ENCODE measurements around the gene LAMC1.

Gene LAMC1

DNA sequence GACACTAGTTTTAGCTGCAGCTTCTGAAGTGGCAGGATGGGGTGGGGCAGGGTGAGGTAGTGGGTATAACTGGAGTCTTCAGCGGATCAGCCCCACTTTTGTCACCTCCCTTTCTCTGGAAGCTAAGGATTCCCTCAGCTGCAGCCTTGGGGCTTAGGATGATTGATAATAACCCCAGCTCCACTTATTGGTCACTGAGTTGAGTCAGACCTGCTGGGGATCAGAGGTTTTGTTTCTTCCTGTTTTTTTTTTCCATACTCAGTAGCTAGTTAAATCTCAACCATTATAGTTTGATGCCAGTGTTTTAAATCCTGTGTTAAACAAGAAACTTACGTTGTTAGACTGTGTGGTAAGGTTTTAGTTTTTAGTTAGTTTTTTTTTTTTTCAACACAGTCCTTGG lies 57.2 kb downstream of the LAMC1 start:
- no peak for DNase-seq

DNA sequence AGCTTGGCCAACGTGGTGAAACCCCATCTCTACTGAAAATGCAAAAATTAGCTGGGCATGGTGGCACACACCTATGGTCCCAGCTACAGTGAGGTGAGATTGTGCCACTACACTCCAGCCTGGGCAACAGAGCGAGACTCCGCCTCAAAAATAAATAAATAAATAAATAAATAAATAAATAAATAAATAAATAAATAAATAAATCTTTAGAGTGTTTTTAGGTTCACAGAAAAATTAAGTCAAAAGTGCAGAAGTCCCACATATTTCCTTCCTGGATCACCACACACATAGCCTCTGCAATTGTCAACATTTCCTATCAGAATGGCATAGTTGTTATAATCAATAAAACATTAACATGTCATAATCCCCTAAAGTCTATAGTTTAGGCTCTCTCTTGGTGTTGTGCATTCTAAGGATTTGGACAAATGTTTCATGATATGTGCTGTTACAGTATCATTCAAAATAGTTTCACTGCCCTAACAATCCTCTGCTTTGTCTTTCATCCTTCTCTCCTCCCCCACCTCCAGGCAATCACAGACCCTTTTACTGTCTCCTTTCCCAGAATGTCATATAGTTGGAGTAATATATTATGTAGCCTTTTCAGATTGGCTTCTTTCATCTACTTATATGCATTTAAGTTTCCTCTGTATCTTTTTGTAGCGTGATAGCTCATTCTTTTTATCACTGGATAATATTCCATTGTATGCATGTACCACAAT lies 58.3 kb downstream of the LAMC1 start:
- DNase-seq = no peak

DNA sequence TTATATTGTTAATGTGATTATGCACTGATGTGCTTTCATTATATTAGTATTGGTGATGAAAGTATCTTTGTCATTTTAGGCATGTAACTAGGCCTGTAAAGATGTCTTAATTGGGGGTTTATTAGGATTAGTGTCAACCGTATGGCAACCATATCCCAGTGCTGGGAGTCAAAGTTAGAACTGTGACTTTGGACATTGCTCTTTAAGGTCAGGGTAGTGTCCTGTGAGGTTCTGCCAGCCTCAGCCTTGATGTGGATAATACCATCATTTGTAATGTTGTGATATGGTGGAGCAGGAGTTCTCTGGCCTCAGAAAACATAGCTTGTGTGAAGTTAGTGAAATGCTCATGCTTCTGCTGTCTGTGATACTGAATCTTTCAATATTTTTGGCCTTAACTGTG lies 59.4 kb downstream of the LAMC1 start:
- no peak for DNase-seq

DNA sequence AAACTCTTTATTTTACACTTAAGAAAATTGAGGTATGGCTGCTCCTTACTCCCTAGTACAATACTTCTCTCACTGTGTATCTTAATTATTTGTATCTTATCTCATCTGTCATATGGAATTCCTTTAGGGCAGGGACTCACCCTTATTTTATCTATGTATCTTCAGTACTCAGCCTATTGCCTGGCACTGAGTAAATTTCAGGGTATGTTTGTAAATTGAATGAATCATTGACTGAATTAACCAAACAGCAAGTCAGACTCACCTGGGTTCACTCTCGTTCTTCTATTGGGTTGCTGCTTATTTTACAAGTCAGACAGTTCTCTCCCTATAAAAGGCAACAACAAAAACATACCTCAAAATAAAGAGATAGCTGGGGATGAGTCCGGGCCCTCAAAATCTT lies 63.8 kb downstream of the LAMC1 start:
- no peak for DNase-seq

DNA sequence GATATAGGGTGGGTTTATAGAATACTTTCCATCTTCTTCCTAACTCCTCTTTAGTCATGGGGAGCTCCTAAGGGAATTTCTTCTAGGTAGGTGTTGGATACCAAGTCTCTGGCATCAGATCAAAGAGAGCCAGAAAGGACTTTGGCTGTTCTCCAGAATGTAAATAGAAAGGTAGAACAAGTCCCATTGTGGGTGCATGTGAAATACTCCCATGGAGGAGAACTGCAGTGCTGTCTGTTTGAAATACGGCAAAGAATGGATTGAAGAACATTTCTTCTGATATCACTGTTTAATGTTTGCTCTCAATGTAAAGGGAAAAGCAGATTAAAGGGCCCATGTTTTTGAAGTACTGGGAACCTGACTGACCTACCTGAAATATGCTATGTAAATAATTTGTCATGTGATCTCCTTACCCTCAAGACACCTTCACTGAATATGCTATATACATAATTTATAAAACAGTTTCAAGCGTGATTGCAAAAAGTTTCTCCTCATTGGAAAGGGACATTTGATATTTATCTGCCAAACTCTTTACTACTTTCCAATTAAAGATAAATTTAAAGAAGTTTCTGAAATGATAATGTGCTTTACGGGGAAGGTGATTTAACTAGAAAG lies 65.9 kb downstream of the LAMC1 start:
- peak in 1 of 2 experiments; percentile 57 for DNase-seq

DNA sequence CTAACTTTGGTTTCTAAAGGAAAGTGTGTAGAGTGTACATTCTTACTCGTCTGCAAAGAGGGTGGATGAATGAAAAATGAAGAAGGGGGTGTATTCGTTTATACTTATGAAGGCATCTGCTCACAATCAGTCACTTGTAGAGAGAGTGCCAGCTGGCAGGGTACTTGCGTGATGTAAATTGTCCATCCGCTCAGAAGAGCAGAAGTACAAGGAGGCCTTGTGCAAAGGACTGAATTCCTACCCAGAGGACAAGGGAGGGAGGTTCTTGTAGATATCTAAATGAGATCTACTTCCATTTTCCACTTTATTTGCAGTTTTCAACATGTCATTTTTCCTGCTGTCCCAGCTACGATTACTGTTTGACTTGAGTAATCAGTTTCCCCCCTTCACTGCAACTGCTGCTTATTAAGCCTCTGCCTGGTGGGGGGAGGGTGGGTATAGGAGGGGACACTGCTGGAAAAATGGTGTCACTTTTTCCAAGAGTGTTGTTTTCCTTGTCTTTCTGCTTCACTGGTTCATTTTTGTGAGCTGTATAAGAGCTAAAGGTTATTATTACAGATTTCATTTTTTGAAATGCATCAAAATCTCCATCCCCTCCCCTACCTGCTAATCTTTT lies 67.3 kb downstream of the LAMC1 start:
- peak in 1 of 2 experiments; percentile 21 for DNase-seq

DNA sequence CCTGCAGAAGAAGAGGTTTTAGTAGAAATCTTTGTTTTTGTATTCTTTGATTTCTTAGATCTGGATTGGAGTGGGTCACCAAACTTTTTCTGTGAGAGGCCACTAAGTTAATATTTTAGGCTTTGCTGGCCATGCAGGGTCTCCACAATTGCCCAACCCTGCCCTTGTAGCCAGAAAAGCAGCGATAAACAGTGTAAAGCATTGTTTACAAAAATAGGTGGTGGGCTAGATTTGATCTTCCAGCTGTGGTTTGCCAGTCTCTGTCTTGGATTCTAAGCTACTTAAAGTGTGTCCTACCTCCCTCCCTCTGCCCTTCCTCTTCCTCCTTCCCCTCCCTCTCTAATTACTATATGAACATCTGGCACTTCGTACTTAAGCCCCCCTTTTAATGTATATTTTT lies 68.0 kb downstream of the LAMC1 start:
- DNase-seq = no peak

DNA sequence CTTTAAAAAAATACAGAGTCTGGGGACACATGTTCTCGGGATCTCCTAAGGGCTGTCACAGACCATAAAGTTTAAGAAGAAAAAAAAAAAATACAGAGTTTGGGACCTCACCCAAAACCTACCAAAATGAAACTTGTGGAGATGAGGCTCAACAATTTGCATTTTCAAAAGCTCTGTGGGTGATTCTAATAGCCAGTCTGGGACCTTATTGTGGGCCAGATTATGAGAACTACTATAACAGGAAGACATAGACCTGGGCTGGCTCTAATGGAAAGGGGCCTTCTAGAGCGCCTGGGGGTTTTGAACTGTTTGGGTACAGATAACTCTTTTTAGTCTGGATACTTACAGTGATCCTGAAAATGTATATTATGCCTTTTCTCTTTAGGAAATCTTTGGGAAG lies 69.1 kb downstream of the LAMC1 start:
- DNase-seq = no peak

DNA sequence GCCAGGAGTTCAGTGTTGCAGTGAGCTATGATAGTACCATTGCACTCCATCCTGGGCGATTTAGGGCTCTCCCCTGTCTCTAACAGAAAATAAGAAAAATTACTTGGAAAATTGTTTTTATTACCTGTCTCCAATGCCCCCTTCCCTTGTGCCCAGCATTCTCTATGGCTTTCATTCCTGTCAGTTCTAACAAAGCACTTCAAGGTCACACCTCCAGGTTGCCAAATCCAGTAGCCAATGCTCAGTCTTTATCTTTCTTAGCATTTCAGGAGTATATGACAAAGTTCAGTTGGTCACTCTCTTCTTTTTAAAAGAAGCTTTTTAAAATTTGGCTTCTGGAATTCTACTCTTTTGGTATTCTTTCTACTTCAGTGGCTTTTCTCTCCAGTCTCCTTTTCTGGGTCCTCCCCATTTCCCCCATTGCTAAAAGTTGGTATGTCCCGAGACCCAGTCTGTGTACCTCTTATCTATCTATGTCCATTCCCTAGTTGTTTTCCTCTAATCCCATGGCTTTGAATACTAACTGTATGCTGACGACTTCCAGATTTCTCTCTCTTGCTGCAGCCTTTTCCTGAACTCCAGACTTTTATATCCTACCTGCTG lies 69.9 kb downstream of the LAMC1 start:
- no peak for DNase-seq

DNA sequence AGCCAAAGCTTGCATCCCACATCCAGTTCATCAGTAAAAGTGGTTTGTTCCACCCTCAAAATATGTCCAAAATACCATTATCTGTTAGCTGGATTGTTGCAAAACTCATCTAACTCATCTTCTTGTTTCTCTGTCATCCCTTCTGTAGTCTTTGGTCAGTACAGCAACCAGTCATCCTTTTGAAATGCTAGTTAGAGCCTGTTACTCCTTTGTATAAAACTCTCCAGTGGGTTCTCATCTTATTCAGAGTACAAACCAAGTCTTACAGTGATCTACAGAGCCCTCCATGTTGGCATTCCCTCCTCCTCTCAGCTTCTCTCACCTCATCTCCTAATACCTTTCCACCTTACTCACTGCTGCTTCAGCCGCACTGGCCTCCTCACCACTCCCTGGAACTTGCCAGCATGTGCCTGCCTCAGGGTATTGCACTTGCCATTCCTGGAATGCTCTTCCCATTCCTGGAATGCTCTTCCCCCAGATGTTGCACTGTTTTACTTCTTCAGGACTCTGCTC lies 70.6 kb downstream of the LAMC1 start:
- no peak for DNase-seq

DNA sequence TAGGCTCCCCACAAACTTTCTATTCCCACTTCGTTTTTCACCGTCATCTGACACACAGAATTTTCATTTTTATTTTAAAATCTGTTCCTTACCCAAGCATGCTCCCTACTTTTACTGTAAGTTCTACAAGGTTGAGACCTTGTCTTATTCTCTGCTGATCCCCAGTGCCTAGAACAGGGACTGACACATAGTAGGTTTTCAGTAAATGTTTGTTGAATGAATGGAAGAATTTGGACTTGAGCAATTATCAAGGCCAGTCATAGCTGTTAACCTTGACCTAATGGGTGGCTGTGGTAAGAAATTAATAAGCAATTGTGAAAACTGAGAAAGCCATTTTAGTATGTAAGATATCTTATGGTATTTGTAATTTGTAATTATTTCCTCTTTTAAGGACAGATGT lies 71.1 kb downstream of the LAMC1 start:
- no peak for DNase-seq

DNA sequence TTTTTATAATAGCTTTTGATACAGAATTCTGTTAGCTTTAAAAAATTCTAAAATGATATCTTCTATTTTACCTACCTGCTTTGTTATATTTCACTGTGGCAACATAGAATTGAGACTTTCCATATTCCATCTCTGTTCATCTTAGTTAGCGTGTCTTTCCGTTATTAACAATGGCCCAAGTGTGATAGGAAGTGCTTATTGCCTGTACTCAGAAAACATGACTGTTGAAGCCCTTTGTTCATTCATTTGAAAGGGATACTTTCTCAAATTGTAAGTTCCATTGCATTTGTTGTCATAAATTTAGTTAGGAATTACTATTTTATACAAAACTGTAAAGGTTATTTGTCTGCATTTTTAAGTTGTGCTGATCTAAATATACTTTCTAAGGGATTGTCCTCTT lies 73.1 kb downstream of the LAMC1 start:
- DNase-seq = no peak

DNA sequence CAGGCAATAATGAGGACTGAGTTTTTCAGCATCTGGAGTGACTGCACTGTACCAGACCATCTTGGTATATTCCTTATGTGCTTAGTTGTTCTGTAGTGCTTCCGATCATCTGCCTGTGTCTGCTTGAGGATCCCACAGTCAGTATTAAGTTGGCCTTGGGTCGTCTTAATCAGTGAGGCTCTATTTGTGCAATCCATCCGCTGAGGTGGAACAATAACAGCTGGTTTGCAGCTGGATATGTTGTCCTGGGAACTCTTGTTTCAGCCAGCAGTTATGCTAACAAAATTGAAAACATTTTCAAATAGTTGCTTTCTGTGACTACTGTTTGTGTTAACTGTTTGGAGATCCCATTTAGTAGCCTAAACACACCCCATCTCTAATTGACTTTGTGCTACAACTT lies 73.7 kb downstream of the LAMC1 start:
- DNase-seq = no peak

DNA sequence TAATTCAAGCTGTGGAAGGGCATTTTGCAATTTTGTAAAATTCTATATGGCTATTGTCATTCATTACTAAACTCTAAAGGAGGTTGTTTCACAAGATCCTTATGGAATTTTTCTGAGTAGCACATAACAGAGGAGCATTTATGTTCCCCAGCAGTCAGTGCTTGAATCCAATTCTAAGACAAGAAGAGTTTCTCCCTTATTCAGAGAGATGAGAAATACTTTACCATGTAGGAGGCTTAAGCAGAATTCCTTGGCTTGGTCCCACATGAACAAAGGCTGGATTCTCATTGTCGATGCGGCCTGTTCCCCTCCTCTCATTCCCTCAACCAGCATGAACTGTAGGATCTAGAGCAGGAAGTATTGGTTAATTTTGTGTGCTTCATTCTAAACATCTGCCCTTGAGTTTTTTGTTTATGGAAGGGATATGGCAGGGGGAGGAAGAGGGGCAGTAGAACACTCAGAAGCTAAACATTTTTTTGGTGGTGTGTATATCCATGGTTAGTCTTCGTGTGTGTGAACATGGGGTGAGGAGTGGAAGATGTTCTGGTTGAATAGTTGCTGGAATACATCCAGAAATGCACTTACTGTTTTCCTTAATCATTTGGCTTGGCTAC lies 74.3 kb downstream of the LAMC1 start:
- DNase-seq = peak in 1 of 2 experiments; percentile 14

DNA sequence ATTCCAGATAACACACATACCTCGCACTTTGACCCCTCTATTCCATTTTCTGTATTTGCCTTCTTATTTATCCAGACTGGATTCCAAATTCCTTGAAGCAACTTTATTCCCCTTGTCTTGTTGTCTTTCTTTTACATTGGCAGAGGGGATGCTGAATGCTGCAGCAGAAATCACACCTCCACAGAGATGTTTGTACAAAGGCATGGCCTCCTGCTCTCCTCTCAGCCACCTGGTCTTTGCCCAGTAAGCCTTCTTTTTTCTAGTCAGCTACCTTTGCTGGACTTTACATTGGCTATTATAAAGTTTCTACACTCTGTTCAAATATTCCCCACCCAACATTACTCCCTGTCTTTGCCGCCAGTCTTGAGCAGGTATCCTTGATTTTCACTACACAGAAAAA lies 75.1 kb downstream of the LAMC1 start:
- DNase-seq = no peak

DNA sequence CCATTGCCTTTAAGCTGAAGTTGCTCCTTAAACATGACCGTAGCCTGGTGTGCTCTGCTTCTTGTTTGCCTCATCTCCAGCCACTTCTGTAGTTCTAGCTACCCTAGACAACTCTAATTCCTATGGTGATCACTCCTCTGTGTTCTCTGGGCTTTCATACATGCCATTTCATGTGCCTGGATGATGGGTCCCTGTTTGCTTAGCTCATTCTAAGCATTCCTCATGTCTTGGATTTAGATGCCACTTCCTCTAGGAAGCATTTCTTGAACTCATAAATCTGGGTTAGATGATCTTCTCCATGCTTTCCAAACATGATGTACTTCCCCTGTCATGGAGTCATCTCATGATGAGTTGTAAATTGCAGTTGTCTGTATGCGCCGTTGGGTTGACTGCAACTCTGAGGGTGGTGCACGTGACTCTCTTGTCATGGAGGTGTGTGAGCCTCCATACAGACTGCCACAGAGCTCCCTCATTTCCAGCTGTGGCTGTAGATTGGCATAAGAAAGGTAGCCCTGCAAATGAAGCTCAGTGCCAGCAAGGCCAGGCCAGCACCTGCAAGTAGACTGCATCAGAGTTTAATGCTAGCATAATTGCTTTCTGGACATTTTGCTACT lies 77.2 kb downstream of the LAMC1 start:
- DNase-seq = no peak

DNA sequence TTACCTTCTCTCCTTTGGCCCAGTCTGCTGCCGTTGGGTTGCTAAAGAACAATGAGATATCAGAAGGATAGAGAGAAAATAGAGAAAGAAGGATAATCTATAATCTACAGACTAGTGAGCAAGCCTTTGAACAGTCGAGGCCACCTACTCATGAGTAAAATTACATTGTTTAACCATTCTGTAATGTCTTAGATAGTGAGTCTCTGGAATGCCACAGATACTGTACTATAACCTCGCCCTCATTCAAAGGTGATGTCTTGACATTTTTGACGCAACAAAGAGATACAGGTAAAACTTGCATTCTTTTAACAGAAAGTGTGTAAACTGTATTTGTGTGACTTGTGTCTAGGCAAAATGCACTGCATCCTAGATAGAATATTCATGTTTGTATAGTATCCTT lies 77.9 kb downstream of the LAMC1 start:
- DNase-seq = no peak

DNA sequence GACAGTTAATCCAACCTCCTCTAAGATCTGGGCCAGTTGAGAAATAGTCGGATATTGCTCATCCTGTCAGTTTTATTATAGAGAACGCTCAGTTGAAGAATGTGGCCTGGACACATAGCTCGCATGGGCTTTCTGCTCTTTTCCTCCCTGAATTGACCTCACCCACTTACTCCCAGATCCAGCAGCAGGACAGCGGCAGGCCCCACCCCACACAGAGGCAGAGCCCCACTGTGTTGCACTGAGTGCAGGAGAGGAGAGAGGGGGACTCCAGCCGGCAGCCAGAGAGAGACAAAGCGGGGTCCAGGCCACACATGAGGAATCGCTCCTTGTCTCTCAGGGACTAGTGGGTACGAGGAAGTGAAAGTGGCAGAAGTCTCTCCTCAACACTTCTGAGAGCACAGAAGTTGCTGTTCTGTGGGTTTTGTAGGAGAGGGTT lies 78.6 kb downstream of the LAMC1 start:
- DNase-seq = no peak

DNA sequence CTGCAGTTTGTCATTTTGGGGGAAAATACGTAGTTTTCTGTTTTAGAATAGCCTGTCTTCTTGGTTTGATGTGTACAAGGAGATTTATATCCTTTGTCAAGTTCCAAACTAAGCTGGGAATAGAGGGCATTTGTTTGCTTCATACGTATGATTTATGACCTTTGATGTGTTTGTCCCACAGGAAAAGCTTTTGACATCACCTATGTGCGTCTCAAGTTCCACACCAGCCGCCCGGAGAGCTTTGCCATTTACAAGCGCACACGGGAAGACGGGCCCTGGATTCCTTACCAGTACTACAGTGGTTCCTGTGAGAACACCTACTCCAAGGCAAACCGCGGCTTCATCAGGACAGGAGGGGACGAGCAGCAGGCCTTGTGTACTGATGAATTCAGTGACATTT lies 79.9 kb downstream of the LAMC1 start:
- no peak for DNase-seq

DNA sequence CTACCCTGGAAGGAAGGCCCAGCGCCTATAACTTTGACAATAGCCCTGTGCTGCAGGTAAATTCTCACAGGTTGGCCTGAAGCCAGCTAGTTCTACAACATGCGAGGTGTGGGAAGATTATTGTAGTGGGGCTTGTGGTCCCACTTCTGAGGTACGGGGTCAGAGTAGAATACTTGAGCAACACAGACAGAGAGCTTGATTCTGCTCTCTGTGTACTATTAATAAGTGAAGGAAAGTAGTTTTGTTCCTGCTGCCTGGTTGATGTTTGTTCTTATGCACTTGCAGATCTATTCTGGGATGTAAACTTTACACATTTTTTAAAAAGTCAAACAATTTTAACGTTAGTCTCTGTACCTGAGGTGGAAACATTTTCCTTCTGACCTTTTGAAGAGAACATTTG lies 80.4 kb downstream of the LAMC1 start:
- DNase-seq = no peak

DNA sequence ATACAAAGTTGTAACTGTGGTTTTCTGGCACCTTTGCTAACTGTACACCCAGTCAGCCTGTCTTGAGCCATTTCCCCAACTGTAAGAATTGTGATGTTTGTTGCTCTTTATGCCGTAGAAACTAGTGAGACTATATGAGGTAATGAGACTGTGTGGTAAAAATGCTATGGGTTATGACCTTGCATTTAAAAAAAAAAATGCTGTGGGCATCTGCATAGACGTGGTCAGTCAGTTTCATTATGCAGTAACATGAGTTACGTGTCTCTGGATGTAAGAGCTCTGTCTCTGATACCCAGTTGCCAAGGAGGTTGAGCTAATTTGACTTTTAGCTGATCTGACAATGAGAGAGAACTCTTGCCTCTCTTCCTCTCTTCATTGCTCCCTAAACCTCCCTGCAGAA lies 82.2 kb downstream of the LAMC1 start:
- no peak for DNase-seq

DNA sequence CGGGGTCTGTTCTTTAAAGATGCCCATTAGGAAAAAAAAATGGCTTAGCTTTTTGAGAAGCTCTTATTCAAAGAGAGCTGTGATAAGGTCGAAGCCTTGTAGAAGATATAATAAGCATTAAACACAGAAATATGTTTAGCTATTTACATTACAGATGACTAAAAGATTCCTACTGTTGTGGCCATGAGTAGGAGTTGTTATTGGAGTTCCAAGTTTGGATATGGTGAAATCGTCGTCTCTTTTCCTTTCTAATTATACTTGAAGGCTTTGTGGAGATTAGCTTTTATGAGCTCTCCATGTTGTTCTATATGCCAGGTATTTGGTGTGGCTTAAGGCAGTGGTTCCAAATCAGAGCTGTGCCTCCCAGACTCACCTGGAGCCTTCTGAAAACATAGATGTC lies 82.9 kb downstream of the LAMC1 start:
- no peak for DNase-seq

DNA sequence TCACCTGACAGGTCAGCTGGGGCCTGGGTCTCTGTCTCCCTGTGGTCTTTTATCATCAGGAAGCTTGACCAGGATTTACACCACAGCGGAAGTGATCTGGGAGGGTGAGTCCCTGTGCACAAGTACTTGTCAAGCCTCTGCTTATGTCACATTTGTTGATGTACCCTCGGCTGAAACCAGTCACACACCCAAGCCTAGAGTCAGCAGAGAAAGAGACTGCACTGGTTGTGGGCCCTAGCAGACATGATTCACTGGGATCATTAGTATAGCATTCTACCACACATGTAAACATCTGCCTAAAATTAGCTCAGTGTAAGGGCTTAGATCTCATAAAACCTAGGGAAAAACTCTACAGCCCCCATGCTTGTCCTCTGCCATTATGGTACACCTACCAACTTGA lies 83.5 kb downstream of the LAMC1 start:
- no peak for DNase-seq

Data from NCI-H2081 (cell line).